PC-3 (cell line): Measurements from ENCODE around the gene CLOCK. TPM values are rescaled to one million over a fixed set of nuclear protein-coding genes. Genes with fewer than 3 reads are reported as not detected.

Experiments
- ATAC-seq: fragments of 200-7000 bp; cut with Tn5 transposase; 2 replicates; pipeline ENCODE4 v1.9.1; 2020; ENCODE audit warnings: mild to moderate bottlenecking, moderate library complexity
- BruUV-seq: library from RNA; stranded (reverse); fragments of 400-500 nt; replicated peaks from 2 replicates; lab custom pipeline; 2021; lab: Mats Ljungman, UMichigan
- CTCF ChIA-PET: fragments of 300-600 bp; sonication (Branson Sonifier 250); formaldehyde crosslinking; loops from one replicate; lab custom pipeline; 2022; ENCODE audit warnings: antibody characterized with exemption; lab: Charles Lee
- POLR2A ChIA-PET: fragments of 300-600 bp; sonication (Branson Sonifier 250); formaldehyde crosslinking; loops from one replicate; lab custom pipeline; 2022; ENCODE audit warnings: antibody characterized with exemption; ENCODE audit not compliant: unreplicated experiment; lab: Charles Lee
- DNase-seq: peaks from one replicate; pipeline ENCODE4 v3.0.0-alpha.2; 2015
- H2AFZ ChIP-seq: fragments of 300-600 bp; sonication (generic); 2 replicates; pipeline ENCODE4 v1.6.0; 2016; ENCODE audit warnings: antibody characterized with exemption, low read length
- H3F3A ChIP-seq: fragments of 300-600 bp; sonication (generic); one replicate; pipeline ENCODE4 v1.6.0; 2017; ENCODE audit warnings: antibody characterized with exemption, low read length, control low read depth, mild to moderate bottlenecking; ENCODE audit not compliant: unreplicated experiment
- H3K27ac ChIP-seq: fragments of 300-600 bp; sonication (generic); 2 replicates; pipeline ENCODE4 v1.5.1; 2016; ENCODE audit warnings: mild to moderate bottlenecking, low read length
- H3K27me3 ChIP-seq: fragments of 300-600 bp; sonication (generic); 2 replicates; pipeline ENCODE4 v1.6.1; 2016; ENCODE audit warnings: low read length, mixed read lengths
- H3K36me3 ChIP-seq: fragments of 300-600 bp; sonication (generic); 2 replicates; pipeline ENCODE4 v1.6.1; 2016; ENCODE audit warnings: low read depth, mixed run types, low read length, mixed read lengths
- H3K4me1 ChIP-seq: fragments of 300-600 bp; sonication (generic); 2 replicates; pipeline ENCODE4 v1.5.1; 2016; ENCODE audit warnings: low read length; ENCODE audit not compliant: insufficient read depth
- H3K4me2 ChIP-seq: fragments of 300-600 bp; sonication (generic); 2 replicates; pipeline ENCODE4 v1.6.0; 2016; ENCODE audit warnings: low read length
- H3K4me3 ChIP-seq: fragments of 300-600 bp; sonication (generic); 2 replicates; pipeline ENCODE4 v1.5.1; 2016; ENCODE audit warnings: mild to moderate bottlenecking, low read length, mixed read lengths
- H3K79me2 ChIP-seq: fragments of 300-600 bp; sonication (generic); 2 replicates; pipeline ENCODE4 v1.6.1; 2017; ENCODE audit warnings: low read length, mixed read lengths
- H3K9ac ChIP-seq: fragments of 300-600 bp; sonication (generic); 2 replicates; pipeline ENCODE4 v1.6.0; 2016; ENCODE audit warnings: mild to moderate bottlenecking, low read length
- H3K9me2 ChIP-seq: fragments of 300-600 bp; sonication (generic); replicated peaks from 2 replicates; pipeline ENCODE4 v1.6.1; 2016; ENCODE audit warnings: mixed run types, low read length, mixed read lengths
- H3K9me3 ChIP-seq: fragments of 300-600 bp; sonication (generic); 2 replicates; pipeline ENCODE4 v1.6.1; 2016; ENCODE audit warnings: low read length, mixed read lengths
- H4K20me1 ChIP-seq: fragments of 300-600 bp; sonication (generic); 2 replicates; pipeline ENCODE4 v1.6.1; 2016; ENCODE audit warnings: low read length, mixed read lengths
- CTCF ChIP-seq: fragments of 300-600 bp; sonication (generic); conservative IDR thresholded peaks from 2 replicates; pipeline ENCODE4 v1.5.1; 2017; ENCODE audit warnings: antibody characterized with exemption, low read depth, mild to moderate bottlenecking, low read length
- EZH2 ChIP-seq: fragments of 300-600 bp; sonication (generic); IDR thresholded peaks from one replicate; pipeline ENCODE4 v1.6.1; 2017; ENCODE audit warnings: antibody characterized with exemption, mild to moderate bottlenecking, low read length; ENCODE audit not compliant: unreplicated experiment
- EZH2phosphoT487 ChIP-seq: fragments of 300-600 bp; sonication (generic); IDR thresholded peaks from 2 replicates; pipeline ENCODE4 v1.6.1; 2018; ENCODE audit warnings: mild to moderate bottlenecking, antibody characterized with exemption, low read length, borderline replicate concordance
- intact Hi-C: fragments of 100-400 bp; cut with micrococcal nuclease; formaldehyde crosslinking; loops from 2 replicates; pipeline ENCODE4 v1.9.0; 2023
- total RNA-seq: library from RNA; depleted of rRNA; stranded (reverse); fragments of >200 nt; gene quantifications from 2 replicates; pipeline ENCODE4 v1.2.3, GENCODE V29; 2014

The CLOCK gene
- total RNA-seq, 1 experiment from 2014 or later, result 39.7 TPM

- DNase-seq (no peak), ATAC-seq (no peak)
- H3K9ac ChIP-seq, result no peak overlapping the region
- H3K4me2 ChIP-seq, result no peak overlapping the region
- no peaks in the 10 kb centered on the region for H3K9me3 ChIP-seq
- ChIA-PET POLR2A (no interaction called here), CTCF (no interaction called here)
- BruUV-seq, result no TSS peak
- TF ChIP-seq CTCF, result no peak
- no peak for TF ChIP-seq EZH2
- no peak for TF ChIP-seq EZH2phosphoT487
- no peaks in the 10 kb centered on the region for H3K27me3 ChIP-seq
- H3K27ac ChIP-seq, result no peak overlapping the region
- H3K9me2 ChIP-seq, result no peaks in the 10 kb centered on the region
- H4K20me1 ChIP-seq, result peaks cover 60% of the 10 kb centered on the region
- no peaks in the 10 kb centered on the region for H3F3A ChIP-seq
- no peak overlapping the region for H3K4me3 ChIP-seq
- H3K4me1 ChIP-seq, result no peaks in the 10 kb centered on the region
- peaks cover 92% of the 10 kb centered on the region for H3K79me2 ChIP-seq
- no peak overlapping the region for H2AFZ ChIP-seq
- intact Hi-C loops, result no loop called here
- peaks cover 57% of the 10 kb centered on the region for H3K36me3 ChIP-seq
Observed at GRCh38 chr4:55406545-55406944, 140.2 kb downstream of the CLOCK start.

GRCh38 chr4:55405073-55405472, 141.6 kb downstream of the CLOCK start:
- CTCF ChIA-PET, result no interaction called here

More at GRCh38 chr4:55405073-55405472, 141.6 kb downstream of the CLOCK start:
- Histone ChIP-seq H3K9me2 (no peaks in the 10 kb centered on the region), H3K36me3 (peaks cover 61% of the 10 kb centered on the region), H3K27ac (no peak overlapping the region), H2AFZ (no peak overlapping the region), H3K4me3 (no peak overlapping the region), H4K20me1 (peaks cover 60% of the 10 kb centered on the region), H3F3A (no peaks in the 10 kb centered on the region), H3K9me3 (no peaks in the 10 kb centered on the region), H3K79me2 (peaks cover 90% of the 10 kb centered on the region), H3K27me3 (no peaks in the 10 kb centered on the region), H3K4me2 (no peak overlapping the region), H3K4me1 (no peaks in the 10 kb centered on the region), H3K9ac (no peak overlapping the region)
- POLR2A ChIA-PET, result no interaction called here
- BruUV-seq, result no TSS peak
- intact Hi-C loops, result no loop called here
- DNase-seq (no peak), ATAC-seq (no peak)
- TF ChIP-seq CTCF (no peak), EZH2phosphoT487 (no peak), EZH2 (no peak)
